ENCODE data around the gene HBEGF.

DNA sequence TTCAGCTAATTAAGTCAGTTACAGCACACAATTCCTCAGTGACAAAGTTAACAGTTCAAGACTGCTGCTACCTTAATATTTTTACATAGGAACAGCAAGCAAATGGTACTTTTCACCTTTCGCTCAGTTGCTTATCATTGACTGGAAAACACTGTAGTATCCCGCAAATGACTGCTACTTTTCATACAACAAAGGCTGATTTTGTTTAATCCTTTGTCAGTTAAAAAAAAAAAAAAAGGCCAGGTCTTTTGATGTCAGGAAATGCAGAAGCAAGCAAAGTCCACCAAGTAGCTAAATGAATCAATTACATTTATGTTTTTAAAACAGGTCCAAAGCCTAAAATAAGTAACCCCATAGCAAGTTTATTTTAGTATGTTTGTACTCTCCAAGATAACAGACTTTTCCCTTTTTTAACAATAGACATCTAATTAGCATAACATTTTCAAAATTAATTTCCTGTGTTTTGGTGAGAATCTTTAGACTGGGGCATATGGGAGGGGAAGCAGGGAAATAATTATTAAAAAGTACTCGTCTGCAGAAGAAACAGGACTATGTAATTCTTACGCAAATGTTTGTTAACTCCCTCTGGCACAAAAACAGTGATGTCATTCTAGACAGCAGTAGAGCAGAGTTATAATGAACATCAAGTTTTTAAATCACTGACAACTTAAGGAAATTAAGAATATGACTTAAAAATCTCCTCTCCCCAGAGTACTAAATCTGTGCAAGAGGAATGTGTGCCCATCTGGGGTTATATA, 53.1 kb downstream of the HBEGF start:
- TF ChIP-seq, protein P1, sequence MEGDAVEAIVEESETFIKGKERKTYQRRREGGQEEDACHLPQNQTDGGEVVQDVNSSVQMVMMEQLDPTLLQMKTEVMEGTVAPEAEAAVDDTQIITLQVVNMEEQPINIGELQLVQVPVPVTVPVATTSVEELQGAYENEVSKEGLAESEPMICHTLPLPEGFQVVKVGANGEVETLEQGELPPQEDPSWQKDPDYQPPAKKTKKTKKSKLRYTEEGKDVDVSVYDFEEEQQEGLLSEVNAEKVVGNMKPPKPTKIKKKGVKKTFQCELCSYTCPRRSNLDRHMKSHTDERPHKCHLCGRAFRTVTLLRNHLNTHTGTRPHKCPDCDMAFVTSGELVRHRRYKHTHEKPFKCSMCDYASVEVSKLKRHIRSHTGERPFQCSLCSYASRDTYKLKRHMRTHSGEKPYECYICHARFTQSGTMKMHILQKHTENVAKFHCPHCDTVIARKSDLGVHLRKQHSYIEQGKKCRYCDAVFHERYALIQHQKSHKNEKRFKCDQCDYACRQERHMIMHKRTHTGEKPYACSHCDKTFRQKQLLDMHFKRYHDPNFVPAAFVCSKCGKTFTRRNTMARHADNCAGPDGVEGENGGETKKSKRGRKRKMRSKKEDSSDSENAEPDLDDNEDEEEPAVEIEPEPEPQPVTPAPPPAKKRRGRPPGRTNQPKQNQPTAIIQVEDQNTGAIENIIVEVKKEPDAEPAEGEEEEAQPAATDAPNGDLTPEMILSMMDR (IDR thresholded peaks at IDR 0.05) = no peak
- TF ChIP-seq EP300 (IDR thresholded peaks at IDR 0.05) = no peak
